ENCODE data around the gene TMEM131L. TPM values are rescaled to one million over a fixed set of nuclear protein-coding genes. Genes with fewer than 3 reads are reported as not detected.

Gene TMEM131L
- polyA plus RNA-seq, 4 donors = 0.22 to 9.1 (median 1.9) TPM

DNA sequence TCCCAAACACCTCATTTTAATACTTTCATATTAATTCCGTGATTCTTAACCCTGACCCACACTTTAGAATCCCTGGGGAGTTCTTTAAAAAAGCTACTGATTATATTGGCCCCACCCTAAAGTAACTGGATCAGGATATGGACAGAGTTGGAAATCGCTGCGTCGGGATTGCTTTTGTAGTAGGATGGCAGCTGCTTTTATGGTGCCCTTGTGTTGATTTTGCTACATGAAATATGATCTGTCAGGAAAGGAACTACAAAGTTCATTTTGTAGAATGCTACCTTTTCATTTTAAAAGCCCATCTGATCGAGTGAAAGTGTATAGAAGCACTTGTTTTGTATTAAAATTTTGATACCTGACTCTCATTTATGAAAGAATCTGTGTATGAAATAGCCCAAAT, 43.6 kb downstream of the TMEM131L start:
- DNase-seq = peak; percentile 40 to 76

GRCh38 chr4:153510252-153511001, 44.3 kb downstream of the TMEM131L start:
- H3K27me3 ChIP-seq (ENCODE audit: control insufficient read depth in 3 of 3, insufficient read depth in 3 of 3, low read length in 3 of 3) = no peaks in the 10 kb centered on the region
- H3K9me3 ChIP-seq (ENCODE audit: control insufficient read depth in 2 of 2, insufficient read depth in 1 of 2, low read depth in 1 of 2, low read length in 1 of 2) = no peaks in the 10 kb centered on the region
- FAIRE-seq (no peak), DNase-seq (no peak)
- 70 to 85% (median 76%) methylated on average over 7 of the region's 7 CpGs for WGBS, 3 donors
- H3K27ac ChIP-seq (ENCODE audit: low read depth in 1 of 3, low read length in 2 of 3) = no peak overlapping the region
- H3K36me3 ChIP-seq (ENCODE audit: control insufficient read depth in 3 of 3, insufficient read depth in 2 of 3, low read depth in 1 of 3, low read length in 3 of 3) = peaks cover 0 to 4% (median 0%) of the 10 kb centered on the region in 3 donors
- H3K4me1 ChIP-seq (ENCODE audit: control insufficient read depth in 3 of 3, insufficient read depth in 2 of 3, low read depth in 1 of 3, low read length in 2 of 3) = peaks cover 0 to 12% (median 7%) of the 10 kb centered on the region in 3 donors
- H3K4me3 ChIP-seq (ENCODE audit: low read depth in 1 of 3, low read length in 3 of 3) = no peak overlapping the region

More for the DNA sequence above, 43.6 kb downstream of the TMEM131L start:
- H3K27ac ChIP-seq (ENCODE audit: low read depth in 1 of 3, low read length in 2 of 3) = no peak overlapping the region
- peaks cover 0 to 4% (median 0%) of the 10 kb centered on the region in 3 donors for H3K36me3 ChIP-seq (ENCODE audit: control insufficient read depth in 3 of 3, insufficient read depth in 2 of 3, low read depth in 1 of 3, low read length in 3 of 3)
- WGBS, 3 donors = 20 to 56% (median 42%) methylated on average over 5 of the region's 5 CpGs
- H3K4me1 ChIP-seq (ENCODE audit: control insufficient read depth in 3 of 3, insufficient read depth in 2 of 3, low read depth in 1 of 3, low read length in 2 of 3) = peaks cover 0 to 12% (median 7%) of the 10 kb centered on the region in 3 donors
- no peaks in the 10 kb centered on the region for H3K9me3 ChIP-seq (ENCODE audit: control insufficient read depth in 2 of 2, insufficient read depth in 1 of 2, low read depth in 1 of 2, low read length in 1 of 2)
- no peak overlapping the region for H3K4me3 ChIP-seq (ENCODE audit: low read depth in 1 of 3, low read length in 3 of 3)
- FAIRE-seq = no peak
- H3K27me3 ChIP-seq (ENCODE audit: control insufficient read depth in 3 of 3, insufficient read depth in 3 of 3, low read length in 3 of 3) = no peaks in the 10 kb centered on the region

- Histone ChIP-seq H3K9me3 (ENCODE audit: control insufficient read depth in 2 of 2, insufficient read depth in 1 of 2, low read depth in 1 of 2, low read length in 1 of 2) (no peaks in the 10 kb centered on the region), H3K4me1 (ENCODE audit: control insufficient read depth in 3 of 3, insufficient read depth in 2 of 3, low read depth in 1 of 3, low read length in 2 of 3) (peaks cover 0 to 12% (median 7%) of the 10 kb centered on the region in 3 donors), H3K36me3 (ENCODE audit: control insufficient read depth in 3 of 3, insufficient read depth in 2 of 3, low read depth in 1 of 3, low read length in 3 of 3) (peaks cover 0 to 4% (median 0%) of the 10 kb centered on the region in 3 donors), H3K27me3 (ENCODE audit: control insufficient read depth in 3 of 3, insufficient read depth in 3 of 3, low read length in 3 of 3) (no peaks in the 10 kb centered on the region), H3K4me3 (ENCODE audit: low read depth in 1 of 3, low read length in 3 of 3) (no peak overlapping the region), H3K27ac (ENCODE audit: low read depth in 1 of 3, low read length in 2 of 3) (no peak overlapping the region)
- WGBS, 3 donors = 96 to 99% (median 98%) methylated on average over 6 of the region's 6 CpGs
- DNase-seq (no peak), FAIRE-seq (no peak)
These were observed 44.9 kb downstream of the TMEM131L start for GRCh38 chr4:153511104-153511503.

DNA sequence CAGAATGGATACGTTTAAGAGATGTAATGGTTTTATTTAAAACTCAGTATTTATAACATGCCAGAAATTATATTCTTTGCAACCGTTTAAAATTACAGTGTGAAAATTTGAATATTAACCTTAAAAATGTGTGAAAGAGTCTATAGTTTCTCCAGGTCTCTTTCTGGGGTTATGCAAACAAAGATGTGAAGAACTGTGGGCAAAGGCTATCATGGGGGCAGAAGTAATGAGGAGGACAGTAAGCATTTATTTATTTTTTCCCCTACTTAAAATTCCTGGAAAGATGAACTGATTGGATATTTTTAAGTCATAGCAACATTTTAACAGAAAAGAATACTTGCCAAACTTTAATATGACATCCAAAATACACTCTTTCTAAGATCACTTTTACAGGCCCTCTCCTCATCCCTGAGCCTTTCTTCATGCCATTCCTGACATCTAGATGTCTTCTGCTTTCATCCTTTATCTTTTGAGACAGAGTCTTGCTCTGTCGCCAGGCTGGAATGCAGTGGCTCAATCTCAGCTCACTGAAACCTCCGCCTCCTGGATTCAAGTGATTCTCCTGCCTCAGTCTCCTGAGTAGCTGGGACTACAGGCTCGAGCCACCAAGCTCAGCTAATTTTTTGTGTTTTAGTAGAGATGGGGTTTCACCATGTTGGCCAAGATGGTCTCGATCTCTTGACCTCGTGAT, 46.1 kb downstream of the TMEM131L start:
- no peak for FAIRE-seq
- Histone ChIP-seq H3K27me3 (ENCODE audit: control insufficient read depth in 3 of 3, insufficient read depth in 3 of 3, low read length in 3 of 3) (no peaks in the 10 kb centered on the region), H3K27ac (ENCODE audit: low read depth in 1 of 3, low read length in 2 of 3) (no peak overlapping the region), H3K4me1 (ENCODE audit: control insufficient read depth in 3 of 3, insufficient read depth in 2 of 3, low read depth in 1 of 3, low read length in 2 of 3) (peaks cover 0 to 12% (median 7%) of the 10 kb centered on the region in 3 donors), H3K36me3 (ENCODE audit: control insufficient read depth in 3 of 3, insufficient read depth in 2 of 3, low read depth in 1 of 3, low read length in 3 of 3) (peaks cover 0 to 6% (median 0%) of the 10 kb centered on the region in 3 donors), H3K9me3 (ENCODE audit: control insufficient read depth in 2 of 2, insufficient read depth in 1 of 2, low read depth in 1 of 2, low read length in 1 of 2) (no peaks in the 10 kb centered on the region), H3K4me3 (ENCODE audit: low read depth in 1 of 3, low read length in 3 of 3) (no peak overlapping the region)
- no peak for DNase-seq
- 72 to 89% (median 79%) methylated on average over 7 of the region's 7 CpGs for WGBS, 3 donors

- no peaks in the 10 kb centered on the region for H3K9me3 ChIP-seq (ENCODE audit: control insufficient read depth in 2 of 2, insufficient read depth in 1 of 2, low read depth in 1 of 2, low read length in 1 of 2)
- no peak for FAIRE-seq
- no peak overlapping the region for H3K4me3 ChIP-seq (ENCODE audit: low read depth in 1 of 3, low read length in 3 of 3)
- no peak for DNase-seq
- 69 to 89% (median 86%) methylated on average over 3 of the region's 3 CpGs for WGBS, 3 donors
- H3K27ac ChIP-seq (ENCODE audit: low read depth in 1 of 3, low read length in 2 of 3) = no peak overlapping the region
- no peaks in the 10 kb centered on the region for H3K27me3 ChIP-seq (ENCODE audit: control insufficient read depth in 3 of 3, insufficient read depth in 3 of 3, low read length in 3 of 3)
- peaks cover 0 to 6% (median 0%) of the 10 kb centered on the region in 3 donors for H3K36me3 ChIP-seq (ENCODE audit: control insufficient read depth in 3 of 3, insufficient read depth in 2 of 3, low read depth in 1 of 3, low read length in 3 of 3)
- peaks cover 0 to 13% (median 9%) of the 10 kb centered on the region in 3 donors for H3K4me1 ChIP-seq (ENCODE audit: control insufficient read depth in 3 of 3, insufficient read depth in 2 of 3, low read depth in 1 of 3, low read length in 2 of 3)
These were observed 46.9 kb downstream of the TMEM131L start for GRCh38 chr4:153512952-153513500.

DNA sequence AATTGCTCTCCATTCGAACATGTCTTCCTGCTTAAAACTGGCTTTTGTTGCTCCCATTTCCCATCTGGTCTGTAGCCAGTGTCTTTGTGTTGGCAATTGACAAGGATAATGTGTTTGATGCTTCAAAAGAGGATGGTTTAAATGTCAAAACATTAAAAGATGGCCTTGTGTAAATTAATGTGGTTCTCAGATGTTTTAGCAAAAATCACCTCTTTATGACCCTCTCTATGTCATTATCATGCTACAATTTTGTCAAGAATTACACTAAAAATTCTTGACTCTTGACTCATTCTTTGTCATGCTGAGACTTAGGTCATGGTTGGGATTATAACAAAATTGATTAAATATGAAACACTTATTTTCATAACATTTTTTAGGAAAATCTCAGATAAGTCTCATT, 47.4 kb downstream of the TMEM131L start:
- Histone ChIP-seq H3K9me3 (ENCODE audit: control insufficient read depth in 2 of 2, insufficient read depth in 1 of 2, low read depth in 1 of 2, low read length in 1 of 2) (no peaks in the 10 kb centered on the region), H3K4me3 (ENCODE audit: low read depth in 1 of 3, low read length in 3 of 3) (no peak overlapping the region), H3K27ac (ENCODE audit: low read depth in 1 of 3, low read length in 2 of 3) (no peak overlapping the region), H3K4me1 (ENCODE audit: control insufficient read depth in 3 of 3, insufficient read depth in 2 of 3, low read depth in 1 of 3, low read length in 2 of 3) (peaks cover 0 to 18% (median 9%) of the 10 kb centered on the region in 3 donors), H3K36me3 (ENCODE audit: control insufficient read depth in 3 of 3, insufficient read depth in 2 of 3, low read depth in 1 of 3, low read length in 3 of 3) (peaks cover 0 to 6% (median 0%) of the 10 kb centered on the region in 3 donors), H3K27me3 (ENCODE audit: control insufficient read depth in 3 of 3, insufficient read depth in 3 of 3, low read length in 3 of 3) (no peaks in the 10 kb centered on the region)
- WGBS, 3 donors = 50 to 93% (median 74%) methylated on average over 1 of the region's 1 CpG
- DNase-seq (no peak), FAIRE-seq (no peak)

GRCh38 chr4:153514001-153514526, 47.9 kb downstream of the TMEM131L start:
- FAIRE-seq (no peak), DNase-seq (no peak)
- H3K36me3 ChIP-seq (ENCODE audit: control insufficient read depth in 3 of 3, insufficient read depth in 2 of 3, low read depth in 1 of 3, low read length in 3 of 3) = peaks cover 0 to 6% (median 0%) of the 10 kb centered on the region in 3 donors
- 65 to 92% (median 80%) methylated on average over 3 of the region's 3 CpGs for WGBS, 3 donors
- peaks cover 0 to 23% (median 11%) of the 10 kb centered on the region in 3 donors for H3K4me1 ChIP-seq (ENCODE audit: control insufficient read depth in 3 of 3, insufficient read depth in 2 of 3, low read depth in 1 of 3, low read length in 2 of 3)
- peak overlapping the region in 1 of 3 donors; percentile 12 for H3K27ac ChIP-seq (ENCODE audit: low read depth in 1 of 3, low read length in 2 of 3)
- no peaks in the 10 kb centered on the region for H3K27me3 ChIP-seq (ENCODE audit: control insufficient read depth in 3 of 3, insufficient read depth in 3 of 3, low read length in 3 of 3)
- no peaks in the 10 kb centered on the region for H3K9me3 ChIP-seq (ENCODE audit: control insufficient read depth in 2 of 2, insufficient read depth in 1 of 2, low read depth in 1 of 2, low read length in 1 of 2)
- H3K4me3 ChIP-seq (ENCODE audit: low read depth in 1 of 3, low read length in 3 of 3) = no peak overlapping the region

- Histone ChIP-seq H3K36me3 (ENCODE audit: control insufficient read depth in 3 of 3, insufficient read depth in 2 of 3, low read depth in 1 of 3, low read length in 3 of 3) (peaks cover 0 to 6% (median 0%) of the 10 kb centered on the region in 3 donors), H3K4me3 (ENCODE audit: low read depth in 1 of 3, low read length in 3 of 3) (no peak overlapping the region), H3K9me3 (ENCODE audit: control insufficient read depth in 2 of 2, insufficient read depth in 1 of 2, low read depth in 1 of 2, low read length in 1 of 2) (no peaks in the 10 kb centered on the region), H3K27ac (ENCODE audit: low read depth in 1 of 3, low read length in 2 of 3) (no peak overlapping the region), H3K4me1 (ENCODE audit: control insufficient read depth in 3 of 3, insufficient read depth in 2 of 3, low read depth in 1 of 3, low read length in 2 of 3) (peaks cover 0 to 22% (median 10%) of the 10 kb centered on the region in 3 donors), H3K27me3 (ENCODE audit: control insufficient read depth in 3 of 3, insufficient read depth in 3 of 3, low read length in 3 of 3) (no peaks in the 10 kb centered on the region)
- 91 to 94% (median 94%) methylated on average over 15 of the region's 15 CpGs for WGBS, 3 donors
- FAIRE-seq = no peak
- DNase-seq = no peak
These were observed 48.7 kb downstream of the TMEM131L start for GRCh38 chr4:153514688-153515426.

All from small intestine (tissue), 7 donors.